AG04449 (cell line): ENCODE data around the gene TSPEAR.

Source experiments
- CTCF ChIA-PET: fragments of 350-600 bp; formaldehyde crosslinking; extraction: SDS; loops from one replicate; lab custom pipeline; 2021; ENCODE audit warnings: antibody characterized with exemption; lab: Yijun Ruan, JAX
- POLR2A ChIA-PET: fragments of 400-600, 350-600 bp; formaldehyde crosslinking; extraction: SDS; loops from one replicate; lab custom pipeline; 2020; ENCODE audit warnings: antibody characterized with exemption, inconsistent platforms; lab: Yijun Ruan, JAX
- DNase-seq: peaks from one replicate; pipeline ENCODE4 v3.0.0-alpha.2; 2010; ENCODE audit warnings: low read depth, low spot score
- H3K4me3 ChIP-seq: 2 replicates; pipeline ENCODE4 v1.5.1; 2011; ENCODE audit warnings: low read depth, mild to moderate bottlenecking, control low read depth, low read length
- TF ChIP-seq, protein P1 (sequence below): IDR thresholded peaks from one replicate; pipeline ENCODE4 v1.5.1; 2011; ENCODE audit warnings: mild to moderate bottlenecking, moderate library complexity, low read length, control low read depth, inconsistent platforms; ENCODE audit not compliant: insufficient read depth; ENCODE audit errors: missing control alignments

TSPEAR gene

DNA sequence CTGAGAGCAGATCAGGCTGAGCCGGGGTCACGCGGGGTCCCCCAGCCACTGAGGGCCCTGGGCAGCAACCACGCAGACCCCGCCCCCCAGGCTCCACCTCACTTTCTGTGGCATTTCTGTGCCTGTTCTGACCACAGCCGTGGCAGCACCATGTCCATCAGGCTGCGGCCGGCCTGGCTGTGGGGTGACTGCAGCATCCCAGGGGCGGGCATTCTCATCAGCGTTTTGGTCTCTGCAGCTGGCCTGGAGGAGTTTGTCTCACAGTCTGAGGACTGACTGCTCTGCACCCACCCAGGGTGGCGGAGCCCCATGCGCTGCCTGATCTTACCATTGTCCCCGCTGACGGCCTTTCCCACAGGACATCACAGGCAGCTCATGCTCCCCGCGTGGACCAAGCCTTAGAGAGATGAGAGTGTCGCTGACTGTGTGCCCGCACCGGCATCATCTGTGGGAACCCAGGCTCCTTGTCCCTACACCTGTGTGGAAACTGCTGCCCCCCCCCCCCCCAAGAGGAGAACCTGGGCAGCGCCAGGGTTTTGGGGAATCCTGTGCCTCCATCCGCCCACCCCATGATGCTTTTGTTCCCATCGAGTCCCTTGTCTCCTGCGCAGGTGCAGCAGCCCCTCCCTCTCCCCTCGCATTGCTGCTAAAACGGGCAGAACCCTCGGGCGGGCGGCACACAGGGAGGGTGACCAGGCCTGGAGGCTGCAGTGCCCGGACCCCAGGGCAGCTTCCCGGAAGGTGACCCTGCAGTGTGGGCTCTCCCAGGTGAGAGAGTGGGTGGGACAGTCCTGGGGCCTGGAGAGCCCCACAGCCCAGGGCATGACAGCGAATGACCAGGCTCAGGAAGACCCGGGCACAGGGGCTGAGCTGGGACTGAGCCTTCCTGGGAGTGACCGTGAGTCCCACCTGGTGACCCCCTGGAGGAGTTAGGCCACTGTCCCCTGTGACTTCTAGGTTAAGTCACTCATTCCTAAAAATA is 173.2 kb downstream of the TSPEAR start:
- ChIA-PET POLR2A (no interaction called here), CTCF (no interaction called here)
- TF ChIP-seq, protein P1, sequence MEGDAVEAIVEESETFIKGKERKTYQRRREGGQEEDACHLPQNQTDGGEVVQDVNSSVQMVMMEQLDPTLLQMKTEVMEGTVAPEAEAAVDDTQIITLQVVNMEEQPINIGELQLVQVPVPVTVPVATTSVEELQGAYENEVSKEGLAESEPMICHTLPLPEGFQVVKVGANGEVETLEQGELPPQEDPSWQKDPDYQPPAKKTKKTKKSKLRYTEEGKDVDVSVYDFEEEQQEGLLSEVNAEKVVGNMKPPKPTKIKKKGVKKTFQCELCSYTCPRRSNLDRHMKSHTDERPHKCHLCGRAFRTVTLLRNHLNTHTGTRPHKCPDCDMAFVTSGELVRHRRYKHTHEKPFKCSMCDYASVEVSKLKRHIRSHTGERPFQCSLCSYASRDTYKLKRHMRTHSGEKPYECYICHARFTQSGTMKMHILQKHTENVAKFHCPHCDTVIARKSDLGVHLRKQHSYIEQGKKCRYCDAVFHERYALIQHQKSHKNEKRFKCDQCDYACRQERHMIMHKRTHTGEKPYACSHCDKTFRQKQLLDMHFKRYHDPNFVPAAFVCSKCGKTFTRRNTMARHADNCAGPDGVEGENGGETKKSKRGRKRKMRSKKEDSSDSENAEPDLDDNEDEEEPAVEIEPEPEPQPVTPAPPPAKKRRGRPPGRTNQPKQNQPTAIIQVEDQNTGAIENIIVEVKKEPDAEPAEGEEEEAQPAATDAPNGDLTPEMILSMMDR, result no peak
- no peak overlapping the region for H3K4me3 ChIP-seq
- DNase-seq, result no peak

DNA sequence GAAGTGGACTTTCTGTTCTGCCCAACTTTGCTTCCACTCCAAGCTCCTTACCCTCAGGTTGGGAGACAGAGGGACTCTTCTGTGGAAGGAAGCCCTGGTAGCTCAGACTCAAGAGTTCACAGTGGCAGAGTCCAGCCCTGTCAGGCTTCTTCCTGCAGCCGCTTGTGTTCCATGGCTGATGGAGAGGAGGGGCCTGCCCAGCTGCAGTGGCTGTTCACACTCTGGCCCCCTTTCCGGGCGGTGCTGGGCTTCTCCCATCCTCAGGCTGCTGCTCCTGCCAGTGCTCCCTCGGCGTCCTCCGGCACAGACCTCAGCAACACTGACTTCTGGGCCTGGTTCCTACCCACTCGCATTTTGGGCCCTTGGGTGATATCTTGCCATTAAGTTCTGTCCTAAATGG is 175.4 kb downstream of the TSPEAR start:
- ChIA-PET POLR2A (no interaction called here), CTCF (interaction anchor here (1.4 kb wide), 1 partner anchor 26 kb away, joined by 7 read pairs; no protein-coding TSS in a partner anchor)
- TF ChIP-seq, protein P1, result no peak
- DNase-seq, result no peak
- H3K4me3 ChIP-seq, result no peak overlapping the region

DNA sequence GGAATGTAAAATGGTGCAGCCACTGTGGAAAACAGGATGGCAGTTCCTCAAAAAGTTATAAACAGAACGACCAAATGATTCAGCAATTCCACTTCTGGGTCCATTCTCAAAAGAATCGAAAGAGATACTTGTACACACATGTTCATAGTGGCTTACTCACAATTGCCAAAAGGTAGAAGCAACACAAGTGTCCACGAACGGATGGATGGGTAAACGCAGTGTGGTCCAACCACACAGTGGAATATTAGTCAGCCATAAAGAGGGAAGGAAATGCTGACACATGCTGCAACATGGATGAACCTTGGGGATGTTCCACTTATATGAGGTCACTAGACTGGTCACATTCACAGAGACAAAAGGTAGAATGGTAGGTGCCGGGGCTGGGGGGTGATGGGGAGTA is 176.7 kb downstream of the TSPEAR start:
- POLR2A ChIA-PET, result no interaction called here
- TF ChIP-seq, protein P1, result no peak
- DNase-seq, result no peak
- CTCF ChIA-PET, result no interaction called here
- H3K4me3 ChIP-seq, result no peak overlapping the region

DNA sequence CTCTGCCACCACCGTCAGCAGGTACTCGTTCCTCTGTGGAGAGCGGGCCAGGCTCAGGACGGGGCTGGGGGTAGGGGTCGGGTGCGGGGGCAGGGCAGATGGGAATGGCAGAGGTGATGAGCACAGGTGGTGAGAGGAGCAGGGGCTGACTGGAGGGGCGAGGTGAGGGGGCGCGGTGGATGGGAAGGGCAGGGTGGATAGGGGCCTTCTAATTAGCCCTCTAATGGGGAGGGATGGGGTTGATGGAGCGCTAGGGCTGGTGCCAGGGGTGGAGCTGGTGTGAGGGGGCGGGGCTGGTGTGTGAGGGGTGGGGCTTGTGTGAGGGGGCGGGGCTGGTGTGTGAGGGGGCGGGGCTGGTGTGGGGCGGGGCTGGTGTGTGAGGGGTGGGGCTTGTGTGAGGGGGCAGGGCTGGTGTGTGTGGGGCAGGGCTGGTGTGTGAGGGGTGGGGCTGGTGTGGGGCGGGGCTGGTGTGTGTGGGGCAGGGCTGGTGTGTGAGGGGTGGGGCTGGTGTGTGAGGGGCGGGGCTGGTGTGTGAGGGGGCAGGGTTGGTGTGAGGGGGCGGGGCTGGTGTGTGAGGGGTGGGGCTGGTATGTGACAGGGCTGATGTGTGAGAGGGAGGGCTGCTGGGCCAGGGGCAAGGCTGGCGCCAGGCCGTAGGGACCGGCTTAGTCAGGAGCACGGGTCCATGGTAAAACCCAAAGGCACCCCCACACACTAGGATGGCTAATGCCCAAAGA is 177.3 kb downstream of the TSPEAR start:
- ChIA-PET POLR2A (no interaction called here), CTCF (no interaction called here)
- DNase-seq, result no peak
- no peak overlapping the region for H3K4me3 ChIP-seq
- TF ChIP-seq, protein P1, result no peak

DNA sequence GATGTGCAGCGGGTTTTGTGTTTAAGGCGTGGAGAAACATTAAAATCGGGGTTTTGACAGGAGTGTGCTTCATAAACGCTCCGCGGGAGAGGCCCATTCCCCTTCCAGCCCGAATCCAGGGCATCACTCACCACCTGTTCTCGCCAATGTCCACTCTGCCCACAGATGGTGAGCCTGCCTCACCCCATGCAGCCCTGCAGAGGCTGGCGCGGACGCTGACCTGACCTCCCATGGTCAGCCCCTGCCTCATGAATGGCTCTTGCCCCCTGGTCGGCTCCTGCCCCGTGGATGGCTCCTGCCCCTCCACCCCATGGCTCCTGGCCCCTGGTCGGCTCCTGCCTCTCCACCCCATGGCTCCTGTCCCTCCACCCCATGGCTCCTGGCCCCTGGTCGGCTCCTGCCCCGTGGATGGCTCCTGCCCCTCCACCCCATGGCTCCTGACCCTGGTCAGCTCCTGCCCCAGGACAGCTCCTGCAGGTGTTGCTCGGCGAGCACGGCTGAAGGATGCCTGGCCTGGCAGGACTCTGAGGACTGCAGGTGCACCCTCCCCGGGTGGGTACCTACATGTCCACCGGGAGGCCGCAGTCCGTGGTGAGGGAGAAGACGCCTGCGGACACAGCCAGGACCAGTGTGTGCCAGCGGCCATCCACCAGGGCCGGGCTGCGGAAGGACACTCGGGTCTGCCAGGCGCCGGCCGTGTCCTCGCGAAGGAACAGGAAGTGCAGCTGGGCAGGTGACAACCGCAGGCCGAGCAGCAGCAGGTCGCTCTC is 178.1 kb downstream of the TSPEAR start:
- POLR2A ChIA-PET, result no interaction called here
- CTCF ChIA-PET, result no interaction called here
- TF ChIP-seq, protein P1, result no peak
- no peak overlapping the region for H3K4me3 ChIP-seq
- DNase-seq, result no peak
